ENCODE measurements around the gene SENP8.

- TF ChIP-seq GATA2 (IDR thresholded peaks at IDR 0.05; ENCODE audit: low read depth, low read length) (no peak), GATA3 (IDR thresholded peaks at IDR 0.05; ENCODE audit: low read depth, low read length) (no peak)
Measured at GRCh38 chr15:72184165-72184811, 66.1 kb downstream of the SENP8 start.
